CD4-positive, alpha-beta T cell treated with Interleukin-21 for 1 hour (primary cell): ENCODE data around the gene RNF13.

Source experiments
- DNase-seq: peaks from one replicate; pipeline ENCODE4 v3.0.0-alpha.2; 2020

Gene RNF13

GRCh38 chr3:150006794-150007193, 193.8 kb downstream of the RNF13 start:
- DNase-seq, result no peak
